HG03354 (cell line): ENCODE measurements around the gene C22orf31.

ENCODE experiments used
- ATAC-seq: cut with Tn5 transposase; IDR thresholded peaks from one replicate; pipeline ENCODE4 v1.9.1; 2021; ENCODE audit warnings: mild to moderate bottlenecking; ENCODE audit not compliant: unreplicated experiment, poor library complexity, severe bottlenecking

Gene C22orf31

GRCh38 chr22:29082826-29083545 is 21.4 kb upstream of the C22orf31 start:
- ATAC-seq: no peak

GRCh38 chr22:29081517-29082236 is 20.0 kb upstream of the C22orf31 start:
- no peak for ATAC-seq

- no peak for ATAC-seq
Measured at GRCh38 chr22:29080106-29080975, 18.7 kb upstream of the C22orf31 start.

- no peak for ATAC-seq
Measured at GRCh38 chr22:29079218-29079901, 17.7 kb upstream of the C22orf31 start.

DNA sequence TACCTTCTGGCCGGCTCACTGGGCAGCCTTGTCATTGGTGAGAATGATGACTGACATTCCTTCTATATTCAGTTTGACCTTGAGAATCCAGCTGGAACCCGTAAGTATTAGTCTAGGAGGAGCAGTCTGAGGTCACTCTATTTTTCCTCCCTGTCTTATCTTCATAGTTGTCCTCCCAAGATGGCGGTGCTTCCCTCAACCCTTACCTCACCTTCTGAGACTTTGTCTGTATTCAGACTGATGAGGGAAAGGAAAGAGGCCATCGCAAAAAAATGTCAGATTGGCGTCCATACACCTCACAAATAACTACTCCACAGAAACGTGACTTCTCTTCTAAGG is 17.2 kb upstream of the C22orf31 start:
- no peak for ATAC-seq

GRCh38 chr22:29078036-29078868 is 16.6 kb upstream of the C22orf31 start:
- ATAC-seq: no peak

GRCh38 chr22:29074276-29074772 is 12.7 kb upstream of the C22orf31 start:
- ATAC-seq: no peak

GRCh38 chr22:29073618-29074275 is 12.1 kb upstream of the C22orf31 start:
- no peak for ATAC-seq

- peak; percentile 9 for ATAC-seq
Measured at GRCh38 chr22:29072979-29073617, 11.5 kb upstream of the C22orf31 start, which contains the start of gene KREMEN1. Gene KREMEN1 (plus strand): TSS chr22:29073035. CDS start chr22:29073131, 96 bp downstream.

- peak; percentile 83 for ATAC-seq
Measured at GRCh38 chr22:29072193-29072978, 10.8 kb upstream of the C22orf31 start.

DNA sequence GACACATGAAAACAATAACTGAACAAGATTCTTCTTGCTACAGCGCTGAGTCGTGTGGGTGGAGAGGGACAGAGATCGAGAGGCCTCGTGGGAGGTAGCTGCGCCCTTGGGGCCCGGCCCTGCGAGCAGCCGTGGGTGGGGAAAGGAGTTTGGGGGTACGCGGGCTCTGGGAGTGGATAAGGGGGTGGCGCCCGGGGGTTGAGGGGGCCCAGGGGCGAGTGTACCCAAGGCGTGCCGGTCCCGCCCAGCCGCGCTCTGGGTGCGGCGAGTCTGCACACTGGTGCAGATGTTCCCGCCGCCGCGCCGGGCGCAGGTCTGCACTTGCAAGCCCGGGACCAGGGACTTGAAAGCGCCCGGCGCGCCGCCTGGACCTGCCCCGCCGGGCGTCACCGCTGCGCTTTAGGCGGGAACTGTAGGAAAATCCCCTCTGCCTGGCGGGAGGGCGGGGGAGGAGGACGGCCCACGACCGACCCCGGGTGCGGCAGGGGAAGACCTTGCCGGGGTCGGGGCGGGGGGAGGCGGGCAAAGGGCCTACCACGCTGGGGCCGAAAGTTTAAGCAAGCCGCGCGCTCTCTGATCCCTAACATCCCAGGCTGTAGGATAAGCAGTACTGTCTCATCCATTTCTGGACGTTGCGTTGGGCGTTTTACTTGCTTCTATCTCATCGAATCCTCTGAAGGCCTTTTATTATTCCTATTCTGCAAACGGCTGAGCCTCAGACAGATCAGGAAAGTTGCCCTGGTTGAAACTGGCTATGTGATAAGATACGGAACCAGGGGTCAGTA is 9.8 kb upstream of the C22orf31 start:
- no peak for ATAC-seq

DNA sequence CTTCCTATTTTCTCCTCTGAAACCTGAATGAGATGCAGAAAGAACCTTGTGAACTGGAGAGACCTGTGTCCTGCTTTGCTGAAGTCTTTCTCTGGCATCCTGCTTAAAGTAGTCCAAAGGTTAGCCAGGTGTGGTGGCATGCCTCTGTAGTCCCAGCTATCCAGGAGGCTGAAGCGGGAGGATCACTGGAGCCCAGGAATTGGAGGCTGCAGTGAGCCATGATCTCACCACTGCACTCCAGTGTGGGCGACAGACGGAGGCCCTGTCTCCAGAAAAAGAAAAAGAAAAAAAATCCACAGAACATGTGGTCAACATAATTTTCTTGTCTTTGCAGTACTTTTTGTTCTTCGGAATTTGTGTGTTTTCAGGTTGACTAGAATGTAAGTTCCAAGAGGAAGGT is 8.9 kb upstream of the C22orf31 start:
- ATAC-seq: no peak

GRCh38 chr22:29069463-29069862 is 7.8 kb upstream of the C22orf31 start:
- ATAC-seq: no peak

DNA sequence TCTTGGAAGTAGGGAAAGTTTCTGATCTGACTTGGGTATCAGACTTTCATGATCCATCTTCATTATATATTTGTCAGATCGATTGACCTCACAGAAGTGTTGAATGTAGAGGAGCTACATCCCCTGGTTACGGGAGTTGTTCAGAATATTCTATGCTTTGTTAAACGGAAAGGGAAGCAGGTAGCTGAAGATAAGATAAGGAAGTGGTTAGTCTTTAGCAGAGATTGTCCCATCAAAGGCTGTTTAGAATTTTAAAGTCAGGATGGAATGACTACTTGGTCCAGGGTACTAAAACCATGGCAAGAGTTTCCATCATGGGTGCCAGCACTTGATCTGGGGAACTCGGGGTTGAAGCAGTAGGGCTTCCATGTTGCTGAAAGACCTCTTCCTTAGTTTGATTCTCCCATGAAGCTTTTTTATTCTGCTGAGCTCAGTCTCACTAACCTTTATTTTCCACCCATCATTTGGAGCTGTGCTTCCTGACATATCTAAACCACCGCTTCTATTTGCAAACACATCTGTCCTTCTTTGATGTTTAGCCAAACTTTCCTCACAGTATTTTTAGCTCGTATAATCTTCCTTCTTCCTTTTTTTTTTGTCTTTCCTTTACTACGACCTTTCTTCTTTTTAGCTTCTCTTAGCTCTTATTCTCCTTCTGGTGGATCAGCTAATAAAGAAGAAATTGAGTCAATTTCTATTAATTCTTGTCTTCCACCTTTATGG is 4.0 kb upstream of the C22orf31 start:
- ATAC-seq: no peak

DNA sequence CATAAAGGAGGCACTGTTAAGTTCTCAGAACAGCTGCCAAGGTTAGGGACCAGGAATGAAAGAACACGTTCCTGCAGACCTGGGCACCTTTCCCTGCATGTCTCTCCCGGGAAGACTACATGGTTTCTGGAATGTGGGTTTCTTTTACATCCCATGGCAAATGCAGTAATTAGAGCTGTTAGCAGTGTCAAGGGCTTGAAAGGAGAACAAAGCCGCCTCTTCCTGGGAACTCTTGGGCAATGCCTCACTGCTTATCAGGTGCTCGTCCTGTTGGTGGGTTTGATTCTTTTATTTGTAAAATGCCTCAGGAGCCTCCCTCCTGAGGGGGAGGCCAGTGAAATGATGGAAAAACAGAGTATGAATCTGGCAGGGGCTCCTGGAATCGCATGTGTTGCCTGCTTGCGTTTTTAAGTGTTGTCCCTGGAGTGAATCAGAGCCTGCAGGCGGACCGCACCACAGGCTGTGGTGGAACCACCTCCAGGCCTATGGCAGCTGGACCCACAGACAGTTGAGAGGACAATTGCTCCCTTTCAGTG is 723 bp upstream of the C22orf31 start:
- no peak for ATAC-seq

DNA sequence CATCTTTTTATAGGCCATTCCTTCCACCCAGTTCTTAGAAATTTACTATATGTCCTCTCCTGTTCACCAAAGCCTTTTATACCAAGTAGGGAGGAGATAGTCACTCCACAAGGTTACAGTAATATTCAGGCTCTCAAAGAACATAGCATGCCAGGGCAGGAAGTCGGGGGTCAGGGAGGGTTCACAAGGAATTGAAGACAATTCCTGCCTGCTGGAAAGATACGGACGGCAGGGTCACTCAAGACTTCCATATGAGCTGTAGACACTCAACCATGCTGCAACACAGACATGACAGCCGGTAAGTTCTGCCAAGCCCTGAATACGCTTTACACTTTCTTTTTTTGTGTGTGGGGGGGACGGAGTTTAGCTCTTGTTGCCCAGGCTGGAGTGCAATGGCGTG is 700 bp downstream of the C22orf31 start:
- no peak for ATAC-seq
